Left lung (tissue), 10 donors: ENCODE data around the gene RSRC1. TPM values are rescaled to one million over a fixed set of nuclear protein-coding genes. Genes with fewer than 3 reads are reported as not detected.

ENCODE experiments used
- ATAC-seq: fragments of 200-7000 bp; cut with Tn5 transposase; one replicate; pipeline ENCODE4 v1.9.1; 2020; ENCODE audit warnings: moderate library complexity
- DNase-seq, 4 donors: peaks; one replicate each; pipeline ENCODE4 v3.0.0-alpha.2; 2013 to 2020
- H3K27ac ChIP-seq, 2 donors: fragments of 200-600 bp; sonication (generic) in 1 of 2; one replicate each; pipeline versions ENCODE4 v1.5.0 to v1.8.0; 2020 to 2021
- H3K27me3 ChIP-seq, 2 donors: fragments of 200-600 bp; sonication (generic) in 1 of 2; one replicate each; pipeline versions ENCODE4 v1.5.0 to v1.8.0; 2020 to 2021
- H3K36me3 ChIP-seq, 2 donors: fragments of 200-600 bp; sonication (generic) in 1 of 2; one replicate each; pipeline versions ENCODE4 v1.5.0 to v1.8.0; 2020 to 2021
- H3K4me1 ChIP-seq, 2 donors: fragments of 200-600 bp; one replicate each; pipeline ENCODE4 v1.8.0; 2021
- H3K4me3 ChIP-seq, 2 donors: fragments of 200-600 bp; sonication (generic) in 1 of 2; one replicate each; pipeline versions ENCODE4 v1.5.0 to v1.8.0; 2020 to 2021; ENCODE audit warnings: mild to moderate bottlenecking in 1 of 2
- H3K9me3 ChIP-seq, 2 donors: fragments of 200-600 bp; sonication (generic) in 1 of 2; one replicate each; pipeline versions ENCODE4 v1.5.0 to v1.8.0; 2020 to 2021
- CTCF ChIP-seq, 2 donors: fragments of 200-600 bp; sonication (generic) in 1 of 2; IDR thresholded peaks; one replicate each; pipeline versions ENCODE4 v1.5.0 to v1.8.0; 2021; ENCODE audit warnings: antibody characterized with exemption in 2 of 2
- intact Hi-C, 2 donors: fragments of 100-400 bp; cut with DNase I; formaldehyde crosslinking; loops; one replicate each; pipeline versions ENCODE4 v1.11.2 to v1.14.2; 2022
- polyA plus RNA-seq, 6 donors: library from polyadenylated mRNA; unstranded; fragments of 120-200 nt; gene quantifications; one replicate each; pipeline ENCODE4 v1.2.1, GENCODE V29; 2013; ENCODE audit not compliant: insufficient read length in 6 of 6
- total RNA-seq, 2 donors: library from RNA; stranded (reverse); fragmentation: NEBNext Ultra II Directional; extraction: Animal tissue kit (Norgen Biotek cat#: 25700); gene quantifications; one replicate each; pipeline ENCODE4 v1.2.1, GENCODE V29; 2021
- donor health status: DM: no; HTN: yes; CAD: no.
- donor health status: DM: no; HTN: no; CAD: no.

RSRC1 gene
- total and polyA plus RNA-seq, 8 donors: 23.7 to 30.7 (median 27.6) TPM

GRCh38 chr3:158106766-158107471, 3.0 kb upstream of the RSRC1 start:
- Histone ChIP-seq H3K36me3 (no peaks in the 10 kb centered on the region), H3K27ac (no peak overlapping the region), H3K27me3 (peaks cover 72 to 76% of the 10 kb centered on the region in 2 donors), H3K4me1 (peaks cover 8 to 52% of the 10 kb centered on the region in 2 donors), H3K4me3 (no peak overlapping the region), H3K9me3 (no peaks in the 10 kb centered on the region)
- ATAC-seq (no peak), DNase-seq (peak in 2 of 4 donors; percentile 19 to 50)
- intact Hi-C loops: no loop called here
- no peak for TF ChIP-seq CTCF (IDR thresholded peaks at IDR 0.05)

GRCh38 chr3:158107605-158108444, 2.1 kb upstream of the RSRC1 start:
- H3K4me1 ChIP-seq: peaks cover 8 to 52% of the 10 kb centered on the region in 2 donors
- H3K9me3 ChIP-seq: no peaks in the 10 kb centered on the region
- DNase-seq: peak in 1 of 4 donors; percentile 5
- TF ChIP-seq CTCF (IDR thresholded peaks at IDR 0.05): no peak
- peaks cover 62 to 67% of the 10 kb centered on the region in 2 donors for H3K27me3 ChIP-seq
- no peak overlapping the region for H3K27ac ChIP-seq
- H3K4me3 ChIP-seq: no peak overlapping the region
- no peaks in the 10 kb centered on the region for H3K36me3 ChIP-seq
- intact Hi-C loops: no loop called here
- no peak for ATAC-seq

- intact Hi-C loops: no loop called here
- no peaks in the 10 kb centered on the region for H3K36me3 ChIP-seq
- peaks cover 0 to 1% of the 10 kb centered on the region in 2 donors for H3K9me3 ChIP-seq
- no peak overlapping the region for H3K4me3 ChIP-seq
- no peak overlapping the region for H3K27ac ChIP-seq
- peaks cover 56 to 60% of the 10 kb centered on the region in 2 donors for H3K27me3 ChIP-seq
- TF ChIP-seq CTCF (IDR thresholded peaks at IDR 0.05): no peak
- peaks cover 3 to 45% of the 10 kb centered on the region in 2 donors for H3K4me1 ChIP-seq
- DNase-seq: no peak
- no peak for ATAC-seq
Observed at GRCh38 chr3:158108445-158108985, 1.4 kb upstream of the RSRC1 start.

- peak; percentile 4 for ATAC-seq
- intact Hi-C loops: no loop called here
- H3K4me1 ChIP-seq: peaks cover 0 to 38% of the 10 kb centered on the region in 2 donors
Observed at GRCh38 chr3:158109295-158109803, 540 bp upstream of the RSRC1 start.

More at GRCh38 chr3:158109295-158109803, 540 bp upstream of the RSRC1 start:
- H3K9me3 ChIP-seq: peaks cover 0 to 4% of the 10 kb centered on the region in 2 donors
- H3K4me3 ChIP-seq: peak overlapping the region; percentile 79 to 85
- peak overlapping the region in 1 of 2 donors; percentile 76 for H3K27ac ChIP-seq
- peaks cover 47 to 52% of the 10 kb centered on the region in 2 donors for H3K27me3 ChIP-seq
- no peaks in the 10 kb centered on the region for H3K36me3 ChIP-seq
- TF ChIP-seq CTCF (IDR thresholded peaks at IDR 0.05): no peak
- no peak for DNase-seq
